ENCODE results near the gene NELFE. TPM values are rescaled to one million over a fixed set of nuclear protein-coding genes. Genes with fewer than 3 reads are reported as not detected.

The NELFE gene
- total and polyA plus RNA-seq, 2 experiments from 2014 or later: 70.1 to 78.7 TPM

GRCh38 chr6:31952890-31953289 lies 5.9 kb downstream of the NELFE start:
- no peak overlapping the region for H2AFZ ChIP-seq
- no peaks in the 10 kb centered on the region for H3K27me3 ChIP-seq
- no peaks in the 10 kb centered on the region for H3K9me3 ChIP-seq (ENCODE audit: low read depth)
- H3K4me2 ChIP-seq: no peak overlapping the region
- no peak overlapping the region for H3K4me3 ChIP-seq
- H4K20me1 ChIP-seq (ENCODE audit: insufficient read depth, poor library complexity, severe bottlenecking): no peaks in the 10 kb centered on the region
- H3K9me2 ChIP-seq (replicated peaks; ENCODE audit: insufficient read depth): no peaks in the 10 kb centered on the region
- no peak for DNase-seq (ENCODE audit: low spot score)
- H3K36me3 ChIP-seq (replicated peaks; ENCODE audit: insufficient read depth, low read depth): no peaks in the 10 kb centered on the region
- H3K4me1 ChIP-seq (ENCODE audit: insufficient read depth): peaks cover 3% of the 10 kb centered on the region
- peaks cover 12% of the 10 kb centered on the region for H3K79me2 ChIP-seq
- TF ChIP-seq EZH2phosphoT487 (IDR thresholded peaks at IDR 0.05; ENCODE audit: low read depth, severe bottlenecking, unreplicated experiment) (no peak), EZH2 (IDR thresholded peaks at IDR 0.05; ENCODE audit: borderline replicate concordance) (no peak), CTCF (IDR thresholded peaks at IDR 0.05; ENCODE audit: poor library complexity) (no peak)
- no peak overlapping the region for H3K27ac ChIP-seq
- 86% methylated on average over 5 of the region's 5 CpGs for WGBS (ENCODE audit: low lambda C conversion rate, missing lambda C conversion rate)

- whole genome bisulfite sequencing (ENCODE audit: low lambda C conversion rate, missing lambda C conversion rate): 71% methylated on average over 5 of the region's 5 CpGs
- H3K36me3 ChIP-seq (replicated peaks; ENCODE audit: insufficient read depth, low read depth): no peaks in the 10 kb centered on the region
Measured at GRCh38 chr6:31952140-31952805, 6.5 kb downstream of the NELFE start.

GRCh38 chr6:31949926-31950548 lies 8.7 kb downstream of the NELFE start:
- Histone ChIP-seq H3K9me2 (replicated peaks; ENCODE audit: insufficient read depth) (no peaks in the 10 kb centered on the region), H2AFZ (no peak overlapping the region), H3K9me3 (ENCODE audit: low read depth) (no peaks in the 10 kb centered on the region), H3K27me3 (no peaks in the 10 kb centered on the region), H3K4me1 (ENCODE audit: insufficient read depth) (peaks cover 10% of the 10 kb centered on the region), H3K4me2 (no peak overlapping the region), H3K4me3 (no peak overlapping the region), H3K27ac (peak overlapping the region; percentile 27), H3K36me3 (replicated peaks; ENCODE audit: insufficient read depth, low read depth) (no peaks in the 10 kb centered on the region), H3K79me2 (peaks cover 4% of the 10 kb centered on the region), H4K20me1 (ENCODE audit: insufficient read depth, poor library complexity, severe bottlenecking) (no peaks in the 10 kb centered on the region)
- 91% methylated on average over 7 of the region's 7 CpGs for WGBS (ENCODE audit: low lambda C conversion rate, missing lambda C conversion rate)
- TF ChIP-seq EZH2 (IDR thresholded peaks at IDR 0.05; ENCODE audit: borderline replicate concordance) (no peak), CTCF (IDR thresholded peaks at IDR 0.05; ENCODE audit: poor library complexity) (no peak), EZH2phosphoT487 (IDR thresholded peaks at IDR 0.05; ENCODE audit: low read depth, severe bottlenecking, unreplicated experiment) (no peak)
- no peak for DNase-seq (ENCODE audit: low spot score)

More at GRCh38 chr6:31952140-31952805, 6.5 kb downstream of the NELFE start:
- no peaks in the 10 kb centered on the region for H3K9me2 ChIP-seq (replicated peaks; ENCODE audit: insufficient read depth)
- H3K4me1 ChIP-seq (ENCODE audit: insufficient read depth): no peaks in the 10 kb centered on the region
- peaks cover 9% of the 10 kb centered on the region for H3K79me2 ChIP-seq
- peak overlapping the region; percentile 20 for H3K27ac ChIP-seq
- no peak overlapping the region for H3K4me2 ChIP-seq
- H4K20me1 ChIP-seq (ENCODE audit: insufficient read depth, poor library complexity, severe bottlenecking): no peaks in the 10 kb centered on the region
- TF ChIP-seq EZH2phosphoT487 (IDR thresholded peaks at IDR 0.05; ENCODE audit: low read depth, severe bottlenecking, unreplicated experiment): no peak
- TF ChIP-seq CTCF (IDR thresholded peaks at IDR 0.05; ENCODE audit: poor library complexity): peak; percentile 75
- DNase-seq (ENCODE audit: low spot score): peak; percentile 82
- no peak overlapping the region for H2AFZ ChIP-seq
- no peak overlapping the region for H3K4me3 ChIP-seq
- H3K27me3 ChIP-seq: no peaks in the 10 kb centered on the region
- H3K9me3 ChIP-seq (ENCODE audit: low read depth): no peaks in the 10 kb centered on the region
